T-helper 2 cell treated with Interferon-gamma antibody and Interleukin-4, amounts not matched to agents 100 ng/mL and 5 ng/mL, for 36 hours (primary cell): Measurements from ENCODE around the gene ASNSD1. TPM values are rescaled to one million over a fixed set of nuclear protein-coding genes. Genes with fewer than 3 reads are reported as not detected.

Source experiments
- intact Hi-C: fragments of 100-400 bp; cut with micrococcal nuclease; formaldehyde crosslinking; loops from one replicate; pipeline ENCODE4 v1.15.1; 2023
- total RNA-seq: library from RNA; stranded (reverse); gene quantifications from 2 replicates; pipeline ENCODE4 v1.2.3, GENCODE V29; 2022

ASNSD1 gene
- 38.8 and 42.5 TPM in 2 replicates for total RNA-seq

- intact Hi-C loops, result loop anchor here (1.0 to 10.0 kb wide), 14 partner anchors 13 to 1351 kb away; partner anchors contain the start of genes ANKAR, GLS, HIBCH and NAB1
Measured at GRCh38 chr2:189661148-189661956, at the start of gene ASNSD1. TSS of gene ASNSD1 (plus strand) at chr2:189661459. CDS start at chr2:189666133, 4,674 bp downstream.

GRCh38 chr2:189613077-189613636, 48.1 kb upstream of the ASNSD1 start:
- intact Hi-C loops, result no loop called here

- intact Hi-C loops, result no loop called here
Measured at GRCh38 chr2:189613650-189614420, 47.4 kb upstream of the ASNSD1 start.

- intact Hi-C loops, result no loop called here
Measured at GRCh38 chr2:189614585-189614984, 46.7 kb upstream of the ASNSD1 start.

- intact Hi-C loops, result no loop called here
Measured at GRCh38 chr2:189618197-189618596, 43.1 kb upstream of the ASNSD1 start.

- intact Hi-C loops, result no loop called here
Measured at GRCh38 chr2:189621781-189622180, 39.5 kb upstream of the ASNSD1 start.

GRCh38 chr2:189623049-189623448, 38.2 kb upstream of the ASNSD1 start:
- intact Hi-C loops, result no loop called here

GRCh38 chr2:189624648-189625355, 36.5 kb upstream of the ASNSD1 start:
- intact Hi-C loops, result no loop called here

- intact Hi-C loops, result no loop called here
Measured at GRCh38 chr2:189625636-189626035, 35.6 kb upstream of the ASNSD1 start.

- intact Hi-C loops, result no loop called here
Measured at GRCh38 chr2:189627789-189628188, 33.5 kb upstream of the ASNSD1 start.

- intact Hi-C loops, result no loop called here
Measured at GRCh38 chr2:189628817-189629530, 32.3 kb upstream of the ASNSD1 start.

GRCh38 chr2:189629531-189630453, 31.5 kb upstream of the ASNSD1 start:
- intact Hi-C loops, result loop anchor here (5.0 kb wide), 1 partner anchor 147 kb away; no protein-coding TSS in a partner anchor

GRCh38 chr2:189631849-189632248, 29.4 kb upstream of the ASNSD1 start:
- intact Hi-C loops, result loop anchor here (2.0 to 5.0 kb wide), 2 partner anchors 150 to 165 kb away; no protein-coding TSS in a partner anchor

- intact Hi-C loops, result loop anchor here (2.0 to 5.0 kb wide), 2 partner anchors 151 to 167 kb away; no protein-coding TSS in a partner anchor
Measured at GRCh38 chr2:189633392-189633811, 27.9 kb upstream of the ASNSD1 start.

GRCh38 chr2:189635353-189635752, 25.9 kb upstream of the ASNSD1 start:
- intact Hi-C loops, result no loop called here

GRCh38 chr2:189638301-189639006, 22.8 kb upstream of the ASNSD1 start:
- intact Hi-C loops, result no loop called here

GRCh38 chr2:189639007-189639609, 22.2 kb upstream of the ASNSD1 start:
- intact Hi-C loops, result no loop called here

- intact Hi-C loops, result no loop called here
Measured at GRCh38 chr2:189641002-189641401, 20.3 kb upstream of the ASNSD1 start.
